NCI-H1105 (cell line): ENCODE results near the gene GBX1.

ENCODE experiments used
- DNase-seq: peaks from one replicate; lab custom pipeline; 2025; lab: John Stamatoyannopoulos, UW

The GBX1 gene

GRCh38 chr7:151114151-151115090 lies 53.1 kb downstream of the GBX1 start:
- no peak for DNase-seq

GRCh38 chr7:151113344-151114150 lies 53.9 kb downstream of the GBX1 start:
- no peak for DNase-seq

GRCh38 chr7:151110941-151111645 lies 56.4 kb downstream of the GBX1 start:
- DNase-seq, result peak; percentile 9

GRCh38 chr7:151110236-151110940 lies 57.1 kb downstream of the GBX1 start:
- no peak for DNase-seq

GRCh38 chr7:151109094-151110048 lies 58.1 kb downstream of the GBX1 start:
- no peak for DNase-seq

GRCh38 chr7:151107882-151108281 lies 59.6 kb downstream of the GBX1 start:
- DNase-seq, result no peak

- no peak for DNase-seq
These were observed 62.9 kb downstream of the GBX1 start for GRCh38 chr7:151104411-151105235.

GRCh38 chr7:151103973-151104372 lies 63.5 kb downstream of the GBX1 start:
- DNase-seq, result no peak

- no peak for DNase-seq
These were observed 64.5 kb downstream of the GBX1 start for GRCh38 chr7:151102991-151103390.

GRCh38 chr7:151101621-151102396 lies 65.7 kb downstream of the GBX1 start:
- no peak for DNase-seq

- no peak for DNase-seq
These were observed 66.6 kb downstream of the GBX1 start for GRCh38 chr7:151100921-151101320.

- DNase-seq, result no peak
These were observed 67.8 kb downstream of the GBX1 start for GRCh38 chr7:151099486-151100211.
